22Rv1 (cell line): ENCODE results near the gene ANKRD55.

ENCODE experiments used
- ZFX ChIP-seq: fragments of 450-650 bp; IDR thresholded peaks from 2 replicates; pipeline ENCODE4 v1.6.1; 2017; ENCODE audit warnings: antibody characterized with exemption, borderline replicate concordance
- TF ChIP-seq, protein P1 (sequence below): fragments of 450-650 bp; IDR thresholded peaks from 2 replicates; pipeline ENCODE4 v1.5.1; 2017; ENCODE audit warnings: mild to moderate bottlenecking

DNA sequence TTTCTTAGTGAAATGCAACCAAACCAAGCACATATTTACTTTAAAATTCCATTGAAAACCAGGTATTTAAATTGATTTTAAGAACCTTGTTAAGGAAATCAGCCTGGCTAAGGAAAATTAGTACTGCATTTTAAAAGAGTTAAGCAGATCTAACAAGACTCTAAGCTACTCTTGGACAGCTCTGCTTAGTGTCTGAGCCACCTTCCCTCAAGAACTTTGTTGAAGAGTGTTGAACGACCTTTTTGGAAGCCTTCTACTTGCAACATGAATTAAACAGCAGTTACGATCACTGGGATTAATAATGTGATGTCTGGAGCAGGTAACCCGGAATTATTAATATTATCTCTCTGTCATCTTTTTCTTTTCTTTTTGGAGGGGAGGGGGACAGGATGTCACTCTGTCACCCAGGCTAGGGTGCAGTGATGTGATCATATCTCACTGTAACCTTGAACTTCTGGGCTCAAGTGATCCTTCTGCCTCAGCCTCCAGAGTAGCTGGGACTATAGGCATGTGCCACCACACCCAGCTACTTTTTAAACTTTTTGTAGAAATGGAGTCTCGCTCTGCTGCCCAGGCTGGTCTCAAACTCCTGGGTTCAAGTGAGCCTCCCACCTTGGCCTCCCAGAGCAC lies 74.7 kb downstream of the ANKRD55 start:
- TF ChIP-seq, protein P1, sequence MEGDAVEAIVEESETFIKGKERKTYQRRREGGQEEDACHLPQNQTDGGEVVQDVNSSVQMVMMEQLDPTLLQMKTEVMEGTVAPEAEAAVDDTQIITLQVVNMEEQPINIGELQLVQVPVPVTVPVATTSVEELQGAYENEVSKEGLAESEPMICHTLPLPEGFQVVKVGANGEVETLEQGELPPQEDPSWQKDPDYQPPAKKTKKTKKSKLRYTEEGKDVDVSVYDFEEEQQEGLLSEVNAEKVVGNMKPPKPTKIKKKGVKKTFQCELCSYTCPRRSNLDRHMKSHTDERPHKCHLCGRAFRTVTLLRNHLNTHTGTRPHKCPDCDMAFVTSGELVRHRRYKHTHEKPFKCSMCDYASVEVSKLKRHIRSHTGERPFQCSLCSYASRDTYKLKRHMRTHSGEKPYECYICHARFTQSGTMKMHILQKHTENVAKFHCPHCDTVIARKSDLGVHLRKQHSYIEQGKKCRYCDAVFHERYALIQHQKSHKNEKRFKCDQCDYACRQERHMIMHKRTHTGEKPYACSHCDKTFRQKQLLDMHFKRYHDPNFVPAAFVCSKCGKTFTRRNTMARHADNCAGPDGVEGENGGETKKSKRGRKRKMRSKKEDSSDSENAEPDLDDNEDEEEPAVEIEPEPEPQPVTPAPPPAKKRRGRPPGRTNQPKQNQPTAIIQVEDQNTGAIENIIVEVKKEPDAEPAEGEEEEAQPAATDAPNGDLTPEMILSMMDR = no peak
- no peak for TF ChIP-seq ZFX
